BLaER1 treated with 17β-estradiol and CSF1 and Interleukin-3, amounts not matched to agents 10 nM and 100 nM (cell line): Measurements from ENCODE around the gene ATP2C2.

Experiments
- H3K27ac ChIP-seq, 11 experiments: shearing (Covaris generic); formaldehyde crosslinking; 2 replicates each; pipeline ENCODE4 v1.8.1; 2022
- H3K27me3 ChIP-seq, 11 experiments: shearing (Covaris generic); formaldehyde crosslinking; 2 replicates each; pipeline ENCODE4 v1.8.1; 2022
- H3K36me3 ChIP-seq, 11 experiments: shearing (Covaris generic); formaldehyde crosslinking; 2 replicates each; pipeline ENCODE4 v1.8.1; 2022
- H3K4me1 ChIP-seq, 10 experiments: shearing (Covaris generic); formaldehyde crosslinking; 2 replicates each; pipeline ENCODE4 v1.8.1; 2022
- H3K4me2 ChIP-seq, 11 experiments: shearing (Covaris generic); formaldehyde crosslinking; 2 replicates each; pipeline ENCODE4 v1.8.1; 2022
- H3K4me3 ChIP-seq, 10 experiments: shearing (Covaris generic); formaldehyde crosslinking; 2 replicates each; pipeline ENCODE4 v1.8.1; 2022
- H3K9ac ChIP-seq, 11 experiments: shearing (Covaris generic); formaldehyde crosslinking; 2 replicates each; pipeline ENCODE4 v1.8.1; 2022
- H3K9me3 ChIP-seq, 11 experiments: shearing (Covaris generic); formaldehyde crosslinking; replicated peaks in 1 of 11; 2 replicates each; pipeline ENCODE4 v1.8.1; 2022
- H4K20me1 ChIP-seq, 11 experiments: shearing (Covaris generic); formaldehyde crosslinking; 2 replicates each; pipeline ENCODE4 v1.8.1; 2022
- Cebpa-rat ChIP-seq, 11 experiments: shearing (Covaris generic); IDR thresholded peaks; 2 replicates each; pipeline ENCODE4 v1.8.1; 2022

Gene ATP2C2

DNA sequence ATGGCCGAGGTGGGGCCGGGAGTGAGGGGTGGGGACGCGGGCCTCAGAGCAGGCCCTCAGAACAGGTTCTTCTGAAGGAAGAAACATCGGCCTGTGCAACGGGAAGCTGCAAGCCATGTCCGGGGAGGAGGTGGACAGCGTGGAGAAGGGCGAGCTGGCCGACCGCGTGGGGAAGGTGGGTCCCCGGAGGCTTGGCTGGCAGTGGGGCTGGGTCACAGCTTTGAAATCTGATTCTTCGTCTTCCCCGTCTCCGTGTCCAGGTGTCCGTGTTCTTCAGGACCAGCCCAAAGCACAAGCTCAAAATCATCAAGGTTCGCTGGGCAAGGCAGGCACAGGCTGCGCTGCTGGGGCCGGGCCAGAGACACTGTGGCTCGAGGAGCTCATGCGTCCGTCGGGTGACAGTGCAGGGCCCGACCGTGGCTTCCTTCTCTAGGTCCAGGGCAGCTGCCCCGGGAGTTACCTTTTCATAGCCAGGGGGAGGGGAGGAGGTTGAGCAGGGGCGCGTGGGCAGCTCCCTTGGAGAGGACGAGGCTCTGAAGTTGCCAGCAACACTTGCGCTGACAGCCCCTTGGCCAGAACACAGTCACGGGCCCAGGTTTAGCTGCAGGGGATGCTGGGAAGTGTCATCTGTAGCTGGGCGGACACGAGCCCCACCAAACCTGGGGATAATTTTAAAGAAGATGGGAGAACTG is 84.9 kb downstream of the ATP2C2 start:
- Histone ChIP-seq H3K36me3 (no peaks in the 10 kb centered on the region), H3K4me3 (no peak overlapping the region), H4K20me1 (no peaks in the 10 kb centered on the region), H3K27ac (no peak overlapping the region), H3K4me1 (peaks cover 0 to 14% (median 8%) of the 10 kb centered on the region in 10 experiments; a peak in 14 of 20 replicates), H3K4me2 (no peak overlapping the region), H3K9me3 (peaks cover 0 to 19% (median 7%) of the 10 kb centered on the region in 11 experiments; a peak in 11 of 22 replicates), H3K27me3 (no peaks in the 10 kb centered on the region), H3K9ac (no peak overlapping the region)
- no peak for TF ChIP-seq Cebpa-rat (IDR thresholded peaks at IDR 0.05)

GRCh38 chr16:84454611-84455010 is 86.3 kb downstream of the ATP2C2 start:
- Histone ChIP-seq H3K9ac (no peak overlapping the region), H3K4me1 (peaks cover 0 to 3% (median 0%) of the 10 kb centered on the region in 10 experiments; a peak in 4 of 20 replicates), H3K27ac (no peak overlapping the region), H3K36me3 (no peaks in the 10 kb centered on the region), H4K20me1 (no peaks in the 10 kb centered on the region), H3K4me2 (no peak overlapping the region), H3K4me3 (no peak overlapping the region), H3K9me3 (peaks cover 0 to 21% (median 9%) of the 10 kb centered on the region in 11 experiments; a peak in 12 of 22 replicates), H3K27me3 (no peaks in the 10 kb centered on the region)
- no peak for TF ChIP-seq Cebpa-rat (IDR thresholded peaks at IDR 0.05)

DNA sequence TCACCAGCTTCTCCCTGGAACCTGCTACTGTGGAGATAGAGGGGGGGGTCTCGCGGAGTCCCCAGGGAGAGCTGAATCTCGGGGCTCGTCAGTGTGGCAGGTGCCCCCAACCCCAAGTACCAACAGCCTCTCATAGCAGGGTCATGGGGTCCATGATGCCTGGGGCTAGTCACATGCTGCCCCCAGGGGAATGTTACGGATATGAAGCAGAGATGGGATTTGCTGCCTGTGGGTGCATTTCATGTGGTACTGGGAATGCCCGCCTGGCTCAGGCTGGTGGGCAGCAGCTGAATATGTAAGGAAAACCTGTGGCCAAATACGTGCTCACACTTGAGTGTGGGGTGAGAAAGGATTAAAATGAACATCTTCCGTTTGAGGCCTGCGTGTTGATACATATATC is 86.7 kb downstream of the ATP2C2 start:
- H3K27me3 ChIP-seq, result no peaks in the 10 kb centered on the region
- no peak overlapping the region for H3K9ac ChIP-seq
- H4K20me1 ChIP-seq, result no peaks in the 10 kb centered on the region

GRCh38 chr16:84458606-84459532 is 90.5 kb downstream of the ATP2C2 start:
- no peak for TF ChIP-seq Cebpa-rat (IDR thresholded peaks at IDR 0.05)
- Histone ChIP-seq H3K27me3 (no peaks in the 10 kb centered on the region), H3K9me3 (peaks cover 0 to 9% (median 0%) of the 10 kb centered on the region in 11 experiments; a peak in 4 of 22 replicates), H3K9ac (no peak overlapping the region), H3K4me3 (no peak overlapping the region), H3K27ac (no peak overlapping the region), H3K4me2 (no peak overlapping the region), H3K36me3 (peaks cover 0 to 24% (median 0%) of the 10 kb centered on the region in 11 experiments; a peak in 5 of 22 replicates), H4K20me1 (no peaks in the 10 kb centered on the region), H3K4me1 (peaks cover 8 to 18% (median 12%) of the 10 kb centered on the region in 10 experiments; a peak in 19 of 20 replicates)

More for the DNA sequence above, 86.7 kb downstream of the ATP2C2 start:
- Histone ChIP-seq H3K27ac (no peak overlapping the region), H3K4me3 (no peak overlapping the region), H3K9me3 (peaks cover 0 to 21% (median 9%) of the 10 kb centered on the region in 11 experiments; a peak in 12 of 22 replicates), H3K4me1 (no peaks in the 10 kb centered on the region), H3K4me2 (no peak overlapping the region), H3K36me3 (no peaks in the 10 kb centered on the region)
- no peak for TF ChIP-seq Cebpa-rat (IDR thresholded peaks at IDR 0.05)

DNA sequence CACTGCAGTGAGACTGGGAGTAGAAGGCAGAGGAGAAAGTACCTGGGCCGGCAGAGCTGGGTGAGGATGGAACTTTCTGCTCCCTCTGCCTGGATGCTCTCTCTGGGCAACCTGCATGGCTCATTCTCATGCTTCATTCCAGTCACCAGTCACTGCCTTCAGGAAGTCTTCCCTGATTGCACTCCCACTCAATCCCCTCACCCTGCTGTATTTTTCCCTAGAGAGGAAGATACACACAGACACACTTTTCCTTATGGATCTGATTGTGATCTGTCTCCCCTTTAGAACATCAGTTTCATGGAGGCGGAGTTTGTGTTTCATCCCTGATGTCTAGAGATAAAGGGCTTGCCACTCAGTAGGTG is 91.2 kb downstream of the ATP2C2 start:
- Histone ChIP-seq H3K9me3 (peaks cover 0 to 9% (median 0%) of the 10 kb centered on the region in 11 experiments; a peak in 4 of 22 replicates), H3K9ac (no peak overlapping the region), H3K36me3 (peaks cover 0 to 31% (median 0%) of the 10 kb centered on the region in 11 experiments; a peak in 7 of 22 replicates), H4K20me1 (no peaks in the 10 kb centered on the region), H3K4me1 (peaks cover 8 to 18% (median 12%) of the 10 kb centered on the region in 10 experiments; a peak in 19 of 20 replicates), H3K4me2 (no peak overlapping the region), H3K27ac (no peak overlapping the region), H3K27me3 (no peaks in the 10 kb centered on the region), H3K4me3 (no peak overlapping the region)
- no peak for TF ChIP-seq Cebpa-rat (IDR thresholded peaks at IDR 0.05)

GRCh38 chr16:84459941-84460405 is 91.6 kb downstream of the ATP2C2 start:
- Histone ChIP-seq H3K36me3 (peaks cover 0 to 35% (median 2%) of the 10 kb centered on the region in 11 experiments; a peak in 8 of 22 replicates), H3K9me3 (peaks cover 0 to 9% (median 0%) of the 10 kb centered on the region in 11 experiments; a peak in 4 of 22 replicates), H3K27me3 (no peaks in the 10 kb centered on the region), H3K27ac (no peak overlapping the region), H3K4me2 (no peak overlapping the region), H3K4me1 (peaks cover 8 to 18% (median 12%) of the 10 kb centered on the region in 10 experiments; a peak in 19 of 20 replicates), H4K20me1 (no peaks in the 10 kb centered on the region), H3K9ac (no peak overlapping the region), H3K4me3 (no peak overlapping the region)
- no peak for TF ChIP-seq Cebpa-rat (IDR thresholded peaks at IDR 0.05)

- H3K36me3 ChIP-seq, result peaks cover 0 to 41% (median 7%) of the 10 kb centered on the region in 11 experiments; a peak in 11 of 22 replicates
- H3K27me3 ChIP-seq, result no peaks in the 10 kb centered on the region
- no peak for TF ChIP-seq Cebpa-rat (IDR thresholded peaks at IDR 0.05)
- no peak overlapping the region for H3K4me3 ChIP-seq
- peaks cover 0 to 9% (median 0%) of the 10 kb centered on the region in 11 experiments; a peak in 4 of 22 replicates for H3K9me3 ChIP-seq
- peaks cover 8 to 18% (median 12%) of the 10 kb centered on the region in 10 experiments; a peak in 19 of 20 replicates for H3K4me1 ChIP-seq
- H3K4me2 ChIP-seq, result peak overlapping the region in 1 of 11 experiments; percentile 56; a peak in 1 of 22 replicates
- no peak overlapping the region for H3K9ac ChIP-seq
- H3K27ac ChIP-seq, result peak overlapping the region in 1 of 11 experiments; percentile 25; a peak in 1 of 22 replicates
- no peaks in the 10 kb centered on the region for H4K20me1 ChIP-seq
These were observed 92.2 kb downstream of the ATP2C2 start for GRCh38 chr16:84460406-84461028.

- peaks cover 0 to 44% (median 9%) of the 10 kb centered on the region in 11 experiments; a peak in 12 of 22 replicates for H3K36me3 ChIP-seq
- no peaks in the 10 kb centered on the region for H4K20me1 ChIP-seq
- peaks cover 0 to 9% (median under 1%) of the 10 kb centered on the region in 11 experiments; a peak in 10 of 22 replicates for H3K9me3 ChIP-seq
- H3K9ac ChIP-seq, result 0 out of 22 replicates have a peak overlapping the region, but pooled peaks of 1 of the 11 experiments have one; percentile 41
- no peak overlapping the region for H3K4me3 ChIP-seq
- H3K27ac ChIP-seq, result peak overlapping the region in 3 of 11 experiments; percentile 14 to 32 (median 25); a peak in 2 of 22 replicates
- H3K4me1 ChIP-seq, result peaks cover 8 to 18% (median 12%) of the 10 kb centered on the region in 10 experiments; a peak in 19 of 20 replicates
- no peaks in the 10 kb centered on the region for H3K27me3 ChIP-seq
- peak overlapping the region in 10 of 11 experiments; percentile 11 to 64 (median 40); a peak in 16 of 22 replicates for H3K4me2 ChIP-seq
- TF ChIP-seq Cebpa-rat (IDR thresholded peaks at IDR 0.05), result no peak
These were observed 92.7 kb downstream of the ATP2C2 start for GRCh38 chr16:84461029-84461412.
